Liver (tissue), 9 donors: Measurements from ENCODE around the gene MAMSTR. TPM values are rescaled to one million over a fixed set of nuclear protein-coding genes. Genes with fewer than 3 reads are reported as not detected.

ENCODE experiments used
- DNase-seq: peaks from one replicate; pipeline ENCODE4 v3.0.0-alpha.2; 2017; ENCODE audit warnings: low spot score
- H3K27ac ChIP-seq, 2 donors: one replicate each; pipeline ENCODE4 v1.7.0; 2013; ENCODE audit warnings: inconsistent platforms in 2 of 2, low read length in 2 of 2, control low read depth in 1 of 2, low read depth in 1 of 2, mild to moderate bottlenecking in 1 of 2
- H3K27me3 ChIP-seq, 4 donors: one replicate each; pipeline versions ENCODE4 v1.6.1 to v1.7.0; 2013; ENCODE audit warnings: low read length in 3 of 4, inconsistent platforms in 1 of 4, mild to moderate bottlenecking in 1 of 4, moderate library complexity in 1 of 4; ENCODE audit not compliant: control insufficient read depth in 4 of 4, insufficient read depth in 4 of 4
- H3K36me3 ChIP-seq, 4 donors: one replicate each; pipeline versions ENCODE4 v1.6.1 to v1.7.0; 2013; ENCODE audit warnings: low read length in 3 of 4, mild to moderate bottlenecking in 3 of 4, low read depth in 1 of 4, moderate library complexity in 1 of 4; ENCODE audit not compliant: control insufficient read depth in 4 of 4, insufficient read depth in 3 of 4
- H3K4me1 ChIP-seq, 4 donors: one replicate each; pipeline versions ENCODE4 v1.6.1 to v1.7.0; 2013; ENCODE audit warnings: low read length in 3 of 4, mild to moderate bottlenecking in 3 of 4, moderate library complexity in 1 of 4; ENCODE audit not compliant: control insufficient read depth in 4 of 4, insufficient read depth in 4 of 4
- H3K4me3 ChIP-seq, 3 donors: one replicate each; pipeline versions ENCODE4 v1.6.1 to v1.7.0; 2013; ENCODE audit warnings: low read length in 3 of 3, control low read depth in 1 of 3, low read depth in 1 of 3, mild to moderate bottlenecking in 1 of 3
- H3K9ac ChIP-seq, 2 donors: one replicate each; pipeline ENCODE4 v1.7.0; 2013; ENCODE audit warnings: low read length in 2 of 2, mild to moderate bottlenecking in 2 of 2, moderate library complexity in 2 of 2, control low read depth in 1 of 2, low read depth in 1 of 2
- H3K9me3 ChIP-seq, 4 donors: one replicate each; pipeline versions ENCODE4 v1.6.1 to v1.7.0; 2013; ENCODE audit warnings: low read length in 3 of 4; ENCODE audit not compliant: control insufficient read depth in 4 of 4
- ATF3 ChIP-seq: IDR thresholded peaks from 2 replicates; pipeline ENCODE4 v1.6.1; 2016; ENCODE audit warnings: antibody characterized with exemption
- CTCF ChIP-seq: fragments of 150-350 bp; IDR thresholded peaks from 2 replicates; pipeline ENCODE4 v1.5.1; 2017; ENCODE audit warnings: improper control_type of control experiment, low read depth, low read length; ENCODE audit not compliant: missing input control
- FOXA1 ChIP-seq: IDR thresholded peaks from 2 replicates; pipeline ENCODE4 v1.6.1; 2016; ENCODE audit warnings: antibody characterized with exemption
- FOXA2 ChIP-seq: IDR thresholded peaks from 2 replicates; pipeline ENCODE4 v1.6.1; 2016; ENCODE audit warnings: antibody characterized with exemption
- HNF4A ChIP-seq, 2 donors: conservative IDR thresholded peaks; 2 replicates each; pipeline ENCODE4 v1.6.1; 2016; ENCODE audit warnings: antibody characterized with exemption in 2 of 2, mild to moderate bottlenecking in 2 of 2
- HNF4G ChIP-seq: IDR thresholded peaks from 2 replicates; pipeline ENCODE4 v1.6.1; 2016; ENCODE audit warnings: antibody characterized with exemption
- JUND ChIP-seq, 2 donors: IDR thresholded peaks; 2 replicates each; pipeline ENCODE4 v1.6.1; 2016; ENCODE audit warnings: antibody characterized with exemption in 2 of 2
- MAX ChIP-seq: IDR thresholded peaks from 2 replicates; pipeline ENCODE4 v1.6.1; 2016; ENCODE audit warnings: antibody characterized with exemption
- NR2F2 ChIP-seq: IDR thresholded peaks from 2 replicates; pipeline ENCODE4 v1.6.1; 2016; ENCODE audit warnings: antibody characterized with exemption
- RAD21 ChIP-seq, 2 donors: IDR thresholded peaks; 2 replicates each; pipeline ENCODE4 v1.6.1; 2016; ENCODE audit warnings: antibody characterized with exemption in 2 of 2, mild to moderate bottlenecking in 2 of 2
- REST ChIP-seq: IDR thresholded peaks from 2 replicates; pipeline ENCODE4 v1.6.1; 2016; ENCODE audit warnings: antibody characterized with exemption, mild to moderate bottlenecking
- RXRA ChIP-seq, 2 donors: IDR thresholded peaks; 2 replicates each; pipeline ENCODE4 v1.6.1; 2017 to 2018; ENCODE audit warnings: antibody characterized with exemption in 2 of 2, mild to moderate bottlenecking in 1 of 2
- SP1 ChIP-seq: IDR thresholded peaks from 2 replicates; pipeline ENCODE4 v1.6.1; 2018; ENCODE audit warnings: antibody characterized with exemption, mild to moderate bottlenecking
- TAF1 ChIP-seq: conservative IDR thresholded peaks from 2 replicates; pipeline ENCODE4 v1.6.1; 2016; ENCODE audit warnings: antibody characterized with exemption, mild to moderate bottlenecking
- YY1 ChIP-seq: IDR thresholded peaks from 2 replicates; pipeline ENCODE4 v1.6.1; 2016; ENCODE audit warnings: antibody characterized with exemption, mild to moderate bottlenecking
- ZBTB33 ChIP-seq: IDR thresholded peaks from 2 replicates; pipeline ENCODE4 v1.6.1; 2016; ENCODE audit warnings: antibody characterized with exemption
- WGBS: extraction: QIAGEN DNeasy Blood & Tissue Kit; methylation state at CpG from one replicate; pipeline ENCODE4 v1.1.7; 2013; 5-methylcytosine and 5-hydroxymethylcytosine counted together
- polyA plus RNA-seq, 2 donors: library from polyadenylated mRNA; stranded (reverse) in 1 of 2; unstranded in 1 of 2; fragments of 200-250 nt in 1 of 2; fragments of >200 nt in 1 of 2; fragmentation: Nextera tagmentation in 1 of 2; extraction: Ambion mirVana in 1 of 2; gene quantifications; one replicate each; pipeline versions ENCODE4 v1.2.1 to v1.2.3, GENCODE V29; 2013 to 2015
- total RNA-seq, 2 donors: library from RNA; depleted of rRNA; stranded (reverse); fragments of >200 nt; gene quantifications; one replicate each; pipeline ENCODE4 v1.2.3, GENCODE V29; 2014
- donor health status: healthy.
- donor health status: healthy.
- donor health status: healthy.
- donor health status: healthy.
- donor health status: healthy.

Gene MAMSTR
- total and polyA plus RNA-seq, 4 donors: 0.07 to 0.31 (median 0.09) TPM

GRCh38 chr19:48746738-48747575 lies 27.4 kb upstream of the MAMSTR start, which contains the start of gene IZUMO1:
IZUMO1 (minus strand) TSS chr19:48746909; CDS start chr19:48745859, 1,050 bp downstream.
- Histone ChIP-seq H3K27ac (peak within 1 kb of the TSS in 1 of 2 donors; percentile 55), H3K36me3 (no peaks in the 10 kb centered on the region), H3K27me3 (no peaks in the 10 kb centered on the region), H3K9ac (no peak within 1 kb of the TSS), H3K4me3 (peak within 1 kb of the TSS in 1 of 3 donors; percentile 10), H3K9me3 (no peaks in the 10 kb centered on the region), H3K4me1 (peaks cover 0 to 2% (median 0%) of the 10 kb centered on the region in 4 donors)
- DNase-seq: peak; percentile 89
- WGBS: 17% methylated on average over 31 of the region's 31 CpGs
- TF ChIP-seq TAF1: no peak
- TF ChIP-seq SP1: no peak
- TF ChIP-seq JUND (IDR thresholded peaks at IDR 0.05): no peak
- no peak for TF ChIP-seq HNF4G
- no peak for TF ChIP-seq NR2F2
- TF ChIP-seq REST: no peak
- no peak for TF ChIP-seq RXRA (IDR thresholded peaks at IDR 0.05)
- no peak for TF ChIP-seq CTCF
- no peak for TF ChIP-seq FOXA1
- peak in 1 of 2 donors; percentile 13 for TF ChIP-seq HNF4A (conservative IDR thresholded peaks at IDR 0.05)
- TF ChIP-seq ZBTB33: no peak
- peak; percentile 20 for TF ChIP-seq YY1
- TF ChIP-seq ATF3: no peak
- TF ChIP-seq RAD21 (IDR thresholded peaks at IDR 0.05): no peak
- TF ChIP-seq FOXA2: no peak

GRCh38 chr19:48746110-48746509 lies 26.6 kb upstream of the MAMSTR start:
- H3K27ac ChIP-seq: no peak overlapping the region

More at GRCh38 chr19:48746110-48746509, 26.6 kb upstream of the MAMSTR start:
- H3K9me3 ChIP-seq: no peaks in the 10 kb centered on the region
- H3K4me3 ChIP-seq: no peak overlapping the region
- H3K27me3 ChIP-seq: no peaks in the 10 kb centered on the region
- no peak for DNase-seq
- peaks cover 0 to 2% (median 0%) of the 10 kb centered on the region in 4 donors for H3K4me1 ChIP-seq
- WGBS: 73% methylated on average over 8 of the region's 8 CpGs
- no peaks in the 10 kb centered on the region for H3K36me3 ChIP-seq
- no peak overlapping the region for H3K9ac ChIP-seq
- TF ChIP-seq MAX: no peak
- TF ChIP-seq HNF4A (conservative IDR thresholded peaks at IDR 0.05): no peak
- TF ChIP-seq REST: no peak
